Kidney epithelial cell (primary cell): ENCODE data around the gene MIA3. TPM values are rescaled to one million over a fixed set of nuclear protein-coding genes. Genes with fewer than 3 reads are reported as not detected.

ENCODE experiments used
- DNase-seq: peaks from one replicate; pipeline ENCODE4 v3.0.0-alpha.2; 2010; ENCODE audit warnings: low read depth
- H3K27me3 ChIP-seq: 2 replicates; pipeline ENCODE4 v1.6.0; 2011; ENCODE audit warnings: low read length; ENCODE audit not compliant: control insufficient read depth, insufficient read depth
- H3K36me3 ChIP-seq: 2 replicates; pipeline ENCODE4 v1.5.1; 2011; ENCODE audit warnings: low read length; ENCODE audit not compliant: control insufficient read depth, insufficient read depth
- H3K4me3 ChIP-seq: 2 replicates; pipeline ENCODE4 v1.5.1; 2011; ENCODE audit warnings: low read depth, mild to moderate bottlenecking, control low read depth, low read length
- total RNA-seq: library from RNA; depleted of rRNA; stranded (reverse); fragments of >200 nt; gene quantifications from 2 replicates; pipeline ENCODE4 v1.2.3, GENCODE V29; 2015
- TF ChIP-seq, protein P1 (sequence below): IDR thresholded peaks from 2 replicates; pipeline ENCODE4 v1.5.1; 2011; ENCODE audit warnings: mild to moderate bottlenecking, moderate library complexity, low read length, control low read depth, inconsistent platforms; ENCODE audit not compliant: insufficient read depth, poor library complexity, severe bottlenecking

MIA3 gene
- total RNA-seq, 1 donor from 2014 or later: 34.6 TPM

DNA sequence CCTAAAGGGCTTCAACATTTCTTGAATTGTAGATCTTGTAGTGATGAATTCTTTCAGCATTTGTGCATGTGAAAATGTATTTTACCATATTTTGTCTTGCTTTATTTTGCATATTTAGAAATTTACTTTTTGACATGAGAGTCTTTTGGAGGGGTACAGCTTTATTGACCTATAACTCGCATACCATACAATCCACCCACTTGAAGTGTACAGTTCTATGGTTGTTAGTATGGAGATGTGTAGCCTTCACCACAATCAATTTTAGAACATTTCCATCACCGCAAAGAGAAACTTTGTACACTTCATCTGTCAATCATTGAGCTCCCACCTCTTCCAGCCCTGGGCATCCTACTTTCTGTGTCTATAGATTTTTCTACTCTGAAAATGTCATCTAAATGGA is 7.2 kb upstream of the MIA3 start:
- no peaks in the 10 kb centered on the region for H3K36me3 ChIP-seq
- TF ChIP-seq, protein P1, sequence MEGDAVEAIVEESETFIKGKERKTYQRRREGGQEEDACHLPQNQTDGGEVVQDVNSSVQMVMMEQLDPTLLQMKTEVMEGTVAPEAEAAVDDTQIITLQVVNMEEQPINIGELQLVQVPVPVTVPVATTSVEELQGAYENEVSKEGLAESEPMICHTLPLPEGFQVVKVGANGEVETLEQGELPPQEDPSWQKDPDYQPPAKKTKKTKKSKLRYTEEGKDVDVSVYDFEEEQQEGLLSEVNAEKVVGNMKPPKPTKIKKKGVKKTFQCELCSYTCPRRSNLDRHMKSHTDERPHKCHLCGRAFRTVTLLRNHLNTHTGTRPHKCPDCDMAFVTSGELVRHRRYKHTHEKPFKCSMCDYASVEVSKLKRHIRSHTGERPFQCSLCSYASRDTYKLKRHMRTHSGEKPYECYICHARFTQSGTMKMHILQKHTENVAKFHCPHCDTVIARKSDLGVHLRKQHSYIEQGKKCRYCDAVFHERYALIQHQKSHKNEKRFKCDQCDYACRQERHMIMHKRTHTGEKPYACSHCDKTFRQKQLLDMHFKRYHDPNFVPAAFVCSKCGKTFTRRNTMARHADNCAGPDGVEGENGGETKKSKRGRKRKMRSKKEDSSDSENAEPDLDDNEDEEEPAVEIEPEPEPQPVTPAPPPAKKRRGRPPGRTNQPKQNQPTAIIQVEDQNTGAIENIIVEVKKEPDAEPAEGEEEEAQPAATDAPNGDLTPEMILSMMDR: no peak
- H3K4me3 ChIP-seq: no peak overlapping the region
- no peaks in the 10 kb centered on the region for H3K27me3 ChIP-seq
- no peak for DNase-seq

DNA sequence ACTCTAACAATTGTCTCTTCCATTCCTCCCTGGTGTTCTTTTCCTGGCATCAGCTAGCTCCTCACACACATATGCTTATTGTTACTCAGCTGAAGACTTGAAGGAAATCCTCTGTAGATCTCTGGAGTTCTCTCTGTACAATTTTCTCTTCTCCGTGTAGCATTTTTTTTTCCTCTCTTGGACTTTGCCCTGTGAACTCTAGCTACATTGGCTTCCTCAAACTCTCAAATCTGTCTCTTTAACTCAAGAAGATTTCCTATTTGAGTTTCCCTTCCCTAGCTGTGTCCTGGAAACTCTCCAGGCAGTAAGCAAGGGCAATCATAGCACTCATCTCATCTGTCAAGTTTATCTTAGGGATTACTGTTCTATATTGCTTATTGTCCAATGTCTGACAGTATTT is 4.3 kb upstream of the MIA3 start:
- Histone ChIP-seq H3K36me3 (no peaks in the 10 kb centered on the region), H3K4me3 (no peak overlapping the region), H3K27me3 (no peaks in the 10 kb centered on the region)
- no peak for DNase-seq
- TF ChIP-seq, protein P1: no peak

DNA sequence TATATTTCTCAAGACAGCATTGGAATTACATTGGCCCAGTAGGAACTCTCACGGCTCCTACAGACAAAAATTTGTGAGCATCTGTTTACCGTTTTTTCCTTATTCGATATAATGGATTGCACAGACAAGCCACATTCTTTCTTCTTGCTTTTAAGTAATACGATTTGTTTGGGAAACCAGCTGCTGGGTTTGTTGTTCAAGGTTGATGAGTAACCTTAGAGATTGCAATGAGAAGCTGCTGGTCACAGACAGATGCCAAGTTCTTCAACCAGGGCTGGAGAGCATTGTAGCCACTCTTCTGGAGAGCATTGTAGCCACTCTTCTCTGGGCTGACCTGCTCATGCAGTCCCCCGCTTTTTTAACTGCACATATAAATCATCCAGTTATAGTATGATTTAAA is 1.4 kb upstream of the MIA3 start:
- Histone ChIP-seq H3K4me3 (no peak overlapping the region), H3K27me3 (no peaks in the 10 kb centered on the region), H3K36me3 (no peaks in the 10 kb centered on the region)
- TF ChIP-seq, protein P1: no peak
- DNase-seq: no peak

DNA sequence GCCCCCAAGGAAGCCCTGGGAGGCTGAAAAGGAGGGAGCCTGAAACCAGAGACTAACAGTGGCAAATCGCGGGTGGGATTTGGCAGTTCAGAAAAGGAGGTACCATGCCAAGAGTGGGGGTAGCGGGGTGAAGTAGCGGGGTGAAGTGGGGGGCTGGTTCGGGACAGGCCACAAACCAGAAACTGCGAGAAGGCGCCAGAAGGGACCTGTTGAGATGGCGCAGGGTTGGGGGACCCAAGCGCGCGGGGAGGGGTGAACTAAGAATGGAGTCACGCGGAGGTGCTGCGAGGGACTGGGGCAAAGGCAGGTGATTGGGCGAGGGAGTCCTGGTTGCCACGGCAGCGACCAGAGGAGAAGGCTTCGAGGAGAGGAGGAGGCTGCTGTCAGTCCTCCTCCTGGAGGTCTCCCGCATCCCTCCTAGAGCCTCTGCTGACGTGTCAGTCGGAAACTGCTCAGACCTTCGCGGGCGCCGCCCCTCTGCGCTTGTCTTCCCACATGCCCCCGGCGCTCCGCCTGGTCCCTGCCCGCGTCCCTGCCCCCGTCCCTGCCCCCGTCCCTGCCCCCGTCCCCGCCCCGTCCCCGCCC is 438 bp upstream of the MIA3 start:
- H3K27me3 ChIP-seq: no peaks in the 10 kb centered on the region
- peak; percentile 92 for DNase-seq

DNA sequence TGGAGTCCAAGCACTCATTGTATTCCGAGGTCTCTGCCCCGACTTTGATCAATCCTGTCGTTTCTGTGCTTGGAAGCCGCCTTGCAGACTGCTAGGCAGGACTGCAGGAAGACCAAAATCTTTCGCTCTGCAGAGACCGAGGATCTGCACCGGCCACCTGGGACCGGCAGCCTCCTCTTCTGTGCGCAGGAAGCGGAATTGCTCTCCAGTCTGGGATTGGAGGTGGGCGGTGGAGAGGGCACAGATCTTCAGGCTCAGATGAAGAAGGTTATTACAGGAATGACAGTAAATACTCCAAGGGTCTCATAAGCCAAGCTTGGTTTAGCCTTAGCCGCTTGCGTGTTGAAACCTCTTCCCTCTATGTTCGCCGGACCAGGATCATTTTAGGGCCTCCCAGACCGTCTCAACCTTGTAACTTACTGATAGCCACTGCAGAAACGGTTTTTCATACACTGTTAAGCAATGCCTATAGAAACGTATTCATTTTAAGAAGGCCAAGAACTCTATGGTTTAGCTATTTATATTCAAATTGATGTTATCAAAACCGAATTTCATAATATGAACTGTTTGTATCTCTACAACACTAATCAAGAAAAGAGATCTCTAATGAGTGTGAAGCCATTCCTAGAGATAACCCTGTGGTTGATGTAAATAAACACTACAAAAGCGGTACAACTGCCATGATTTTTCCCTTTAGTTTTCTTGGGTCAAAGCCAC is 1.1 kb downstream of the MIA3 start:
- Histone ChIP-seq H3K27me3 (no peaks in the 10 kb centered on the region), H3K36me3 (no peaks in the 10 kb centered on the region), H3K4me3 (peak overlapping the region; percentile 66)
- DNase-seq: no peak
- TF ChIP-seq, protein P1: no peak

More for the DNA sequence above, 438 bp upstream of the MIA3 start:
- no peaks in the 10 kb centered on the region for H3K36me3 ChIP-seq
- peak overlapping the region; percentile 49 for H3K4me3 ChIP-seq
- TF ChIP-seq, protein P1: no peak
